Liver (tissue), 9 donors: ENCODE results near the gene TGM3. TPM values are rescaled to one million over a fixed set of nuclear protein-coding genes. Genes with fewer than 3 reads are reported as not detected.

Experiments
- DNase-seq: peaks from one replicate; pipeline ENCODE4 v3.0.0-alpha.2; 2017; ENCODE audit warnings: low spot score
- H3K27ac ChIP-seq, 2 donors: one replicate each; pipeline ENCODE4 v1.7.0; 2013; ENCODE audit warnings: inconsistent platforms in 2 of 2, low read length in 2 of 2, control low read depth in 1 of 2, low read depth in 1 of 2, mild to moderate bottlenecking in 1 of 2
- H3K27me3 ChIP-seq, 4 donors: one replicate each; pipeline versions ENCODE4 v1.6.1 to v1.7.0; 2013; ENCODE audit warnings: low read length in 3 of 4, inconsistent platforms in 1 of 4, mild to moderate bottlenecking in 1 of 4, moderate library complexity in 1 of 4; ENCODE audit not compliant: control insufficient read depth in 4 of 4, insufficient read depth in 4 of 4
- H3K36me3 ChIP-seq, 4 donors: one replicate each; pipeline versions ENCODE4 v1.6.1 to v1.7.0; 2013; ENCODE audit warnings: low read length in 3 of 4, mild to moderate bottlenecking in 3 of 4, low read depth in 1 of 4, moderate library complexity in 1 of 4; ENCODE audit not compliant: control insufficient read depth in 4 of 4, insufficient read depth in 3 of 4
- H3K4me1 ChIP-seq, 4 donors: one replicate each; pipeline versions ENCODE4 v1.6.1 to v1.7.0; 2013; ENCODE audit warnings: low read length in 3 of 4, mild to moderate bottlenecking in 3 of 4, moderate library complexity in 1 of 4; ENCODE audit not compliant: control insufficient read depth in 4 of 4, insufficient read depth in 4 of 4
- H3K4me3 ChIP-seq, 3 donors: one replicate each; pipeline versions ENCODE4 v1.6.1 to v1.7.0; 2013; ENCODE audit warnings: low read length in 3 of 3, control low read depth in 1 of 3, low read depth in 1 of 3, mild to moderate bottlenecking in 1 of 3
- H3K9ac ChIP-seq, 2 donors: one replicate each; pipeline ENCODE4 v1.7.0; 2013; ENCODE audit warnings: low read length in 2 of 2, mild to moderate bottlenecking in 2 of 2, moderate library complexity in 2 of 2, control low read depth in 1 of 2, low read depth in 1 of 2
- H3K9me3 ChIP-seq, 4 donors: one replicate each; pipeline versions ENCODE4 v1.6.1 to v1.7.0; 2013; ENCODE audit warnings: low read length in 3 of 4; ENCODE audit not compliant: control insufficient read depth in 4 of 4
- ATF3 ChIP-seq: IDR thresholded peaks from 2 replicates; pipeline ENCODE4 v1.6.1; 2016; ENCODE audit warnings: antibody characterized with exemption
- EGR1 ChIP-seq, 2 donors: IDR thresholded peaks; 2 replicates each; pipeline ENCODE4 v1.6.1; 2016 to 2018; ENCODE audit warnings: antibody characterized with exemption in 2 of 2, low read depth in 2 of 2
- FOXA1 ChIP-seq: IDR thresholded peaks from 2 replicates; pipeline ENCODE4 v1.6.1; 2016; ENCODE audit warnings: antibody characterized with exemption
- FOXA2 ChIP-seq: IDR thresholded peaks from 2 replicates; pipeline ENCODE4 v1.6.1; 2016; ENCODE audit warnings: antibody characterized with exemption
- GABPA ChIP-seq, 2 donors: IDR thresholded peaks in 1 of 2; conservative IDR thresholded peaks in 1 of 2; 2 replicates each; pipeline ENCODE4 v1.6.1; 2016; ENCODE audit warnings: antibody characterized with exemption in 2 of 2, mild to moderate bottlenecking in 1 of 2, moderate library complexity in 1 of 2
- HNF4A ChIP-seq, 2 donors: conservative IDR thresholded peaks; 2 replicates each; pipeline ENCODE4 v1.6.1; 2016; ENCODE audit warnings: antibody characterized with exemption in 2 of 2, mild to moderate bottlenecking in 2 of 2
- HNF4G ChIP-seq: IDR thresholded peaks from 2 replicates; pipeline ENCODE4 v1.6.1; 2016; ENCODE audit warnings: antibody characterized with exemption
- JUND ChIP-seq, 2 donors: IDR thresholded peaks; 2 replicates each; pipeline ENCODE4 v1.6.1; 2016; ENCODE audit warnings: antibody characterized with exemption in 2 of 2
- MAX ChIP-seq: IDR thresholded peaks from 2 replicates; pipeline ENCODE4 v1.6.1; 2016; ENCODE audit warnings: antibody characterized with exemption
- NR2F2 ChIP-seq: IDR thresholded peaks from 2 replicates; pipeline ENCODE4 v1.6.1; 2016; ENCODE audit warnings: antibody characterized with exemption
- RAD21 ChIP-seq, 2 donors: IDR thresholded peaks; 2 replicates each; pipeline ENCODE4 v1.6.1; 2016; ENCODE audit warnings: antibody characterized with exemption in 2 of 2, mild to moderate bottlenecking in 2 of 2
- REST ChIP-seq: IDR thresholded peaks from 2 replicates; pipeline ENCODE4 v1.6.1; 2016; ENCODE audit warnings: antibody characterized with exemption, mild to moderate bottlenecking
- RXRA ChIP-seq, 2 donors: IDR thresholded peaks; 2 replicates each; pipeline ENCODE4 v1.6.1; 2017 to 2018; ENCODE audit warnings: antibody characterized with exemption in 2 of 2, mild to moderate bottlenecking in 1 of 2
- SP1 ChIP-seq: IDR thresholded peaks from 2 replicates; pipeline ENCODE4 v1.6.1; 2018; ENCODE audit warnings: antibody characterized with exemption, mild to moderate bottlenecking
- TAF1 ChIP-seq: conservative IDR thresholded peaks from 2 replicates; pipeline ENCODE4 v1.6.1; 2016; ENCODE audit warnings: antibody characterized with exemption, mild to moderate bottlenecking
- YY1 ChIP-seq: IDR thresholded peaks from 2 replicates; pipeline ENCODE4 v1.6.1; 2016; ENCODE audit warnings: antibody characterized with exemption, mild to moderate bottlenecking
- WGBS: extraction: QIAGEN DNeasy Blood & Tissue Kit; methylation state at CpG from one replicate; pipeline ENCODE4 v1.1.7; 2013; 5-methylcytosine and 5-hydroxymethylcytosine counted together
- polyA plus RNA-seq, 2 donors: library from polyadenylated mRNA; stranded (reverse) in 1 of 2; unstranded in 1 of 2; fragments of 200-250 nt in 1 of 2; fragments of >200 nt in 1 of 2; fragmentation: Nextera tagmentation in 1 of 2; extraction: Ambion mirVana in 1 of 2; gene quantifications; one replicate each; pipeline versions ENCODE4 v1.2.1 to v1.2.3, GENCODE V29; 2013 to 2015
- total RNA-seq, 2 donors: library from RNA; depleted of rRNA; stranded (reverse); fragments of >200 nt; gene quantifications; one replicate each; pipeline ENCODE4 v1.2.3, GENCODE V29; 2014
- TF ChIP-seq, protein P1 (sequence below): fragments of 150-350 bp; IDR thresholded peaks from 2 replicates; pipeline ENCODE4 v1.5.1; 2017; ENCODE audit warnings: improper control_type of control experiment, low read depth, low read length; ENCODE audit not compliant: missing input control
- donor health status: healthy.
- donor health status: healthy.
- donor health status: healthy.
- donor health status: healthy.
- donor health status: healthy.

Gene TGM3
- total and polyA plus RNA-seq, 4 donors = 0.05 to 0.28 (median 0.08) TPM; not detected in 1

- Histone ChIP-seq H3K4me1 (no peaks in the 10 kb centered on the region), H3K36me3 (no peaks in the 10 kb centered on the region), H3K27ac (no peak overlapping the region), H3K27me3 (peaks cover 0 to 2% (median 0%) of the 10 kb centered on the region in 4 donors), H3K4me3 (no peak overlapping the region), H3K9me3 (peaks cover 0 to 5% (median 2%) of the 10 kb centered on the region in 4 donors), H3K9ac (no peak overlapping the region)
- WGBS = 83% methylated on average over 1 of the region's 1 CpG
- DNase-seq = no peak
- no peak for TF ChIP-seq JUND (IDR thresholded peaks at IDR 0.05)
- TF ChIP-seq YY1 = no peak
- TF ChIP-seq GABPA (IDR thresholded peaks at IDR 0.05 in 1 of 2, conservative IDR thresholded peaks at IDR 0.05 in 1 of 2) = no peak
- no peak for TF ChIP-seq REST
- TF ChIP-seq FOXA2 = no peak
- no peak for TF ChIP-seq HNF4G
- no peak for TF ChIP-seq EGR1 (IDR thresholded peaks at IDR 0.05; ENCODE audit: low read depth in 2 of 2)
- no peak for TF ChIP-seq RXRA (IDR thresholded peaks at IDR 0.05)
- no peak for TF ChIP-seq NR2F2
- no peak for TF ChIP-seq MAX
- TF ChIP-seq SP1 = no peak
- no peak for TF ChIP-seq FOXA1
- no peak for TF ChIP-seq RAD21 (IDR thresholded peaks at IDR 0.05)
Measured at GRCh38 chr20:2363587-2363986, 67.8 kb downstream of the TGM3 start.

DNA sequence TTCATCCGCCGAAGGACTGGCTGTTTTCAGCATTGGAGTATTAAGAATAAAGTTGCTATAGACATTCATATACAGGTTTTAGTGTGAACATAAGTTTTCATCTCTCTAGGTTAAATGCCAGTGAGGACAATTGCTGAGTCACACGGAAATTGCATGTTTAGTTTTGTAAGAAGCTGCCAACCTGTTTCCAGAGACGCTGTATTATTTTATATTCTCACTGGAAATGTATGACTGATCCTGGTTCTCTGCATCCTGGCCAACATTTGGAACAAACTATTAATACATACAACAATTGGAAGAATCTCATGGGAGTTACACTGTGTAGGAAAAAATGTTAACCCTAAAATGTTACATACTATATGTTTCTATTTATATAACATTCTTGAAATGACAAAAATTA, 68.2 kb downstream of the TGM3 start:
- no peak for DNase-seq
- Histone ChIP-seq H3K9me3 (peaks cover 0 to 5% (median 3%) of the 10 kb centered on the region in 4 donors), H3K9ac (no peak overlapping the region), H3K4me3 (no peak overlapping the region), H3K4me1 (no peaks in the 10 kb centered on the region), H3K27ac (no peak overlapping the region), H3K27me3 (peaks cover 0 to 4% (median under 1%) of the 10 kb centered on the region in 4 donors), H3K36me3 (no peaks in the 10 kb centered on the region)
- 85% methylated on average over 4 of the region's 4 CpGs for WGBS
- TF ChIP-seq RAD21 (IDR thresholded peaks at IDR 0.05) = no peak
- no peak for TF ChIP-seq ATF3
- no peak for TF ChIP-seq TAF1
- no peak for TF ChIP-seq RXRA (IDR thresholded peaks at IDR 0.05)
- TF ChIP-seq YY1 = no peak
- no peak for TF ChIP-seq FOXA2
- TF ChIP-seq HNF4A (conservative IDR thresholded peaks at IDR 0.05) = no peak
- no peak for TF ChIP-seq SP1
- TF ChIP-seq GABPA (IDR thresholded peaks at IDR 0.05 in 1 of 2, conservative IDR thresholded peaks at IDR 0.05 in 1 of 2) = no peak
- no peak for TF ChIP-seq NR2F2
- TF ChIP-seq FOXA1 = no peak
- TF ChIP-seq MAX = no peak
- TF ChIP-seq, protein P1, sequence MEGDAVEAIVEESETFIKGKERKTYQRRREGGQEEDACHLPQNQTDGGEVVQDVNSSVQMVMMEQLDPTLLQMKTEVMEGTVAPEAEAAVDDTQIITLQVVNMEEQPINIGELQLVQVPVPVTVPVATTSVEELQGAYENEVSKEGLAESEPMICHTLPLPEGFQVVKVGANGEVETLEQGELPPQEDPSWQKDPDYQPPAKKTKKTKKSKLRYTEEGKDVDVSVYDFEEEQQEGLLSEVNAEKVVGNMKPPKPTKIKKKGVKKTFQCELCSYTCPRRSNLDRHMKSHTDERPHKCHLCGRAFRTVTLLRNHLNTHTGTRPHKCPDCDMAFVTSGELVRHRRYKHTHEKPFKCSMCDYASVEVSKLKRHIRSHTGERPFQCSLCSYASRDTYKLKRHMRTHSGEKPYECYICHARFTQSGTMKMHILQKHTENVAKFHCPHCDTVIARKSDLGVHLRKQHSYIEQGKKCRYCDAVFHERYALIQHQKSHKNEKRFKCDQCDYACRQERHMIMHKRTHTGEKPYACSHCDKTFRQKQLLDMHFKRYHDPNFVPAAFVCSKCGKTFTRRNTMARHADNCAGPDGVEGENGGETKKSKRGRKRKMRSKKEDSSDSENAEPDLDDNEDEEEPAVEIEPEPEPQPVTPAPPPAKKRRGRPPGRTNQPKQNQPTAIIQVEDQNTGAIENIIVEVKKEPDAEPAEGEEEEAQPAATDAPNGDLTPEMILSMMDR = no peak
